ENCODE results near the gene CNST.
"Not testable (repeated sequence)": the region's sequence is repeated elsewhere in the genome, so short reads cannot be mapped to it uniquely, and the experiment has no call there.

DNA sequence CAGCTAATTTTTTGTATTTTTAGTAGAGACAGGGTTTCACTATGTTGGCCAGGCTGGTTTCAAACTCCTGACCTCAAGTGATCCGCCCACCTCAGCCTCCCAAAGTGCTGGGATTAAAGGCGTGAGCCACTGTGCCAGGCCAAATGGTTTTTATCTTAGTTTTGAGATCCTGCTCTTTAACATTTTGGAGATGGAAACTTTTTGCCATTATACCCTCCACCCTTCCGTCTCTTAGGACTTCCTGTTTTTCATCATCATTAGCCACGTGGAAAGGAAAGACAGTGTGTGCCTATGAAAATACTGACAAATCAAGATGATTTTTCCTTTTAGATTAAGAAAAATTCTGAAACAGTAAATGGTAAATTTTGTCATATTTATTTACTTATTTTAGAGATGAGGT lies 5.1 kb downstream of the CNST start:
- not testable (repeated sequence) for TF ChIP-seq CTCF (conservative IDR thresholded peaks at IDR 0.05; ENCODE audit: low read length); EZH2phosphoT487 (IDR thresholded peaks at IDR 0.05; ENCODE audit: borderline replicate concordance)

All from Loucy (cell line).